ENCODE results near the gene HORMAD2.

DNA sequence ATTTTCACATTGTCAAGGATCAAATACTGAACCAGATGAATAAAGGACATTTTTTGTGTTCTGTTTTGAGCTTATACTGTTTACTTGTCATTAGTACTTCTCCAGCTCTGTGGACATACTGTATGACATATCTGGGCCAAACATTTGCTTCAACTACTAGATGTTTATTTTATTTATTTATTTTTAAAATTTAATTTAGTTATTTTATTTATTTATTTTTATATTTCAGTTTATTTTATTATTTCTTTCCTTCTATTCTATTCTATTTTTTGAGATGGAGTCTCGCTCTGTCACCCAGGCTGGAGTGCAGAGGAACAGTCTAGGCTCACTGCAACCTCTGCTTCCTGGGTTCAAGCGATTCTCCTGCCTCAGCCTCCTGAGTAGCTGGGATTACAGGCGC, 37.0 kb downstream of the HORMAD2 start:
- TF ChIP-seq CTCF (conservative IDR thresholded peaks at IDR 0.05; ENCODE audit: low read depth, low read length) (no peak), EZH2 (IDR thresholded peaks at IDR 0.05; ENCODE audit: borderline replicate concordance, low read depth, low read length, poor library complexity, severe bottlenecking) (no peak)
